ENCODE measurements around the gene FAM120B.

FAM120B gene

GRCh38 chr6:170434117-170434820 lies 127.7 kb downstream of the FAM120B start:
- ChIA-PET CTCF (no interaction called here), POLR2A (no interaction called here)
- no peak for DNase-seq (ENCODE audit: extremely low spot score)
- no peak for TF ChIP-seq CTCF (IDR thresholded peaks at IDR 0.05; ENCODE audit: control extremely low read depth, extremely low read depth, low read depth, missing control alignments)

- ChIA-PET POLR2A (no interaction called here), CTCF (no interaction called here)
- DNase-seq (ENCODE audit: extremely low spot score) = no peak
- no peak for TF ChIP-seq CTCF (IDR thresholded peaks at IDR 0.05; ENCODE audit: control extremely low read depth, extremely low read depth, low read depth, missing control alignments)
Observed at GRCh38 chr6:170434821-170435155, 128.2 kb downstream of the FAM120B start.

GRCh38 chr6:170435766-170436165 lies 129.2 kb downstream of the FAM120B start:
- no peak for TF ChIP-seq CTCF (IDR thresholded peaks at IDR 0.05; ENCODE audit: control extremely low read depth, extremely low read depth, low read depth, missing control alignments)
- POLR2A ChIA-PET = no interaction called here

GRCh38 chr6:170436209-170436809 lies 129.8 kb downstream of the FAM120B start:
- DNase-seq (ENCODE audit: extremely low spot score) = no peak
- ChIA-PET POLR2A (no interaction called here), CTCF (interaction anchor here (1.2 kb wide), 1 partner anchor 73 kb away, joined by 3 read pairs; no protein-coding TSS in a partner anchor)
- no peak for TF ChIP-seq CTCF (IDR thresholded peaks at IDR 0.05; ENCODE audit: control extremely low read depth, extremely low read depth, low read depth, missing control alignments)

More at GRCh38 chr6:170435766-170436165, 129.2 kb downstream of the FAM120B start:
- CTCF ChIA-PET = no interaction called here
- DNase-seq (ENCODE audit: extremely low spot score) = no peak

GRCh38 chr6:170437719-170438401 lies 131.3 kb downstream of the FAM120B start:
- TF ChIP-seq CTCF (IDR thresholded peaks at IDR 0.05; ENCODE audit: control extremely low read depth, extremely low read depth, low read depth, missing control alignments) = no peak
- ChIA-PET CTCF (interaction anchor here (1.2 to 2.2 kb wide), 4 partner anchors 8 to 79 kb away, joined by 3 to 6 read pairs (median 4); no protein-coding TSS in a partner anchor), POLR2A (no interaction called here)
- DNase-seq (ENCODE audit: extremely low spot score) = no peak

GRCh38 chr6:170438402-170438753 lies 131.8 kb downstream of the FAM120B start:
- TF ChIP-seq CTCF (IDR thresholded peaks at IDR 0.05; ENCODE audit: control extremely low read depth, extremely low read depth, low read depth, missing control alignments) = no peak
- POLR2A ChIA-PET = no interaction called here
- DNase-seq (ENCODE audit: extremely low spot score) = peak; percentile 82
- CTCF ChIA-PET = interaction anchor here (1.5 to 2.2 kb wide), 3 partner anchors 9 to 79 kb away, joined by 4 to 6 read pairs (median 4); no protein-coding TSS in a partner anchor
